Activated B cell treated with CpG ODN at 0.5 μM for 24 hours (primary cell): ENCODE measurements around the gene SDC1. TPM values are rescaled to one million over a fixed set of nuclear protein-coding genes. Genes with fewer than 3 reads are reported as not detected.

Experiments
- ATAC-seq: fragments of 200-7000 bp; cut with Tn5 transposase; one replicate; pipeline ENCODE4 v1.10.0; 2021; ENCODE audit warnings: low read depth, mild to moderate bottlenecking, moderate library complexity
- CTCF ChIA-PET: fragments of 350-600 bp; sonication (Branson Sonifier 250); formaldehyde crosslinking; loops from one replicate; lab custom pipeline; 2021; ENCODE audit warnings: antibody characterized with exemption; lab: Charles Lee
- POLR2A ChIA-PET: fragments of 350-600 bp; sonication (Branson Sonifier 250); formaldehyde crosslinking; loops from one replicate; lab custom pipeline; 2021; ENCODE audit warnings: antibody characterized with exemption; lab: Charles Lee
- DNase-seq: peaks from one replicate; pipeline ENCODE4 v3.0.0; 2022
- H3K27ac Mint-ChIP-seq: one replicate; pipeline ENCODE4 v1.8.0; 2020; ENCODE audit warnings: mixed read lengths
- H3K27me3 Mint-ChIP-seq: one replicate; pipeline ENCODE4 v1.8.0; 2021; ENCODE audit warnings: mixed read lengths
- H3K36me3 Mint-ChIP-seq: one replicate; pipeline ENCODE4 v1.8.0; 2021; ENCODE audit warnings: low read depth, mixed read lengths
- H3K4me1 Mint-ChIP-seq: one replicate; pipeline ENCODE4 v1.8.0; 2021; ENCODE audit warnings: mixed read lengths
- H3K4me3 Mint-ChIP-seq: one replicate; pipeline ENCODE4 v1.8.0; 2020; ENCODE audit warnings: mild to moderate bottlenecking, mixed read lengths
- H3K9me3 Mint-ChIP-seq: one replicate; pipeline ENCODE4 v1.8.0; 2020; ENCODE audit warnings: mixed read lengths
- CTCF ChIP-seq: fragments of 200-600 bp; IDR thresholded peaks from one replicate; pipeline ENCODE4 v1.8.0; 2022; ENCODE audit warnings: antibody characterized with exemption, mild to moderate bottlenecking
- intact Hi-C: fragments of 100-400 bp; cut with micrococcal nuclease; formaldehyde crosslinking; loops from one replicate; pipeline ENCODE4 v1.15.1; 2024
- total RNA-seq: library from RNA; stranded (reverse); gene quantifications from 2 replicates; pipeline ENCODE4 v1.2.3, GENCODE V29; 2022

The SDC1 gene
- total RNA-seq, 1 donor from 2014 or later = not detected

- ATAC-seq = no peak
- no peak overlapping the region for H3K4me3 Mint-ChIP-seq
- CTCF ChIA-PET = no interaction called here
- H3K9me3 Mint-ChIP-seq = no peaks in the 10 kb centered on the region
- DNase-seq = no peak
- no peaks in the 10 kb centered on the region for H3K4me1 Mint-ChIP-seq
- intact Hi-C loops = no loop called here
- peaks cover 15% of the 10 kb centered on the region for H3K27me3 Mint-ChIP-seq
- POLR2A ChIA-PET = no interaction called here
- no peaks in the 10 kb centered on the region for H3K36me3 Mint-ChIP-seq
- no peak overlapping the region for H3K27ac Mint-ChIP-seq
- TF ChIP-seq CTCF = no peak
These were observed 8.6 kb downstream of the SDC1 start for GRCh38 chr2:20216130-20217025.

- H3K27me3 Mint-ChIP-seq = peaks cover 10% of the 10 kb centered on the region
- H3K27ac Mint-ChIP-seq = no peak overlapping the region
- intact Hi-C loops = no loop called here
- DNase-seq = no peak
- ChIA-PET POLR2A (no interaction called here), CTCF (no interaction called here)
- no peak overlapping the region for H3K4me3 Mint-ChIP-seq
- ATAC-seq = no peak
- TF ChIP-seq CTCF = no peak
- H3K9me3 Mint-ChIP-seq = no peaks in the 10 kb centered on the region
- no peaks in the 10 kb centered on the region for H3K4me1 Mint-ChIP-seq
- H3K36me3 Mint-ChIP-seq = no peaks in the 10 kb centered on the region
These were observed 9.5 kb downstream of the SDC1 start for GRCh38 chr2:20215183-20216040.

- H3K36me3 Mint-ChIP-seq = no peaks in the 10 kb centered on the region
- CTCF ChIA-PET = no interaction called here
- H3K4me3 Mint-ChIP-seq = no peak overlapping the region
- H3K27me3 Mint-ChIP-seq = peaks cover 10% of the 10 kb centered on the region
- POLR2A ChIA-PET = no interaction called here
- intact Hi-C loops = no loop called here
- no peaks in the 10 kb centered on the region for H3K4me1 Mint-ChIP-seq
- DNase-seq = no peak
- no peak overlapping the region for H3K27ac Mint-ChIP-seq
- H3K9me3 Mint-ChIP-seq = no peaks in the 10 kb centered on the region
- no peak for TF ChIP-seq CTCF
- ATAC-seq = no peak
These were observed 10.3 kb downstream of the SDC1 start for GRCh38 chr2:20214566-20215182.

GRCh38 chr2:20213651-20214565 lies 11.0 kb downstream of the SDC1 start:
- ChIA-PET POLR2A (no interaction called here), CTCF (no interaction called here)
- DNase-seq (no peak), ATAC-seq (no peak)
- Mint-ChIP-seq H3K4me3 (no peak overlapping the region), H3K9me3 (no peaks in the 10 kb centered on the region), H3K27me3 (peaks cover 5% of the 10 kb centered on the region), H3K27ac (no peak overlapping the region), H3K36me3 (no peaks in the 10 kb centered on the region), H3K4me1 (no peaks in the 10 kb centered on the region)
- no peak for TF ChIP-seq CTCF
- intact Hi-C loops = no loop called here
